HepG2 (cell line): ENCODE results near the gene CTSW. TPM values are rescaled to one million over a fixed set of nuclear protein-coding genes. Genes with fewer than 3 reads are reported as not detected.

Experiments used
- AKNA ChIP-seq: sonication (generic); formaldehyde crosslinking; IDR thresholded peaks from 2 replicates; pipeline ENCODE4 v1.4.0; 2020; ENCODE audit warnings: missing genetic modification reagents, borderline replicate concordance
- EHMT2 ChIP-seq: fragments of 200-600 bp; sonication (generic); IDR thresholded peaks from 2 replicates; pipeline ENCODE4 v1.7.0; 2017; ENCODE audit warnings: antibody characterized with exemption, low read depth, low read length, borderline replicate concordance
- FOXO1 ChIP-seq: sonication (generic); formaldehyde crosslinking; IDR thresholded peaks from 2 replicates; pipeline ENCODE4 v1.4.0; 2020; ENCODE audit warnings: missing genetic modification reagents
- FOXP1 ChIP-seq, 2 experiments: fragments of 450-650 bp in 1 of 2; IDR thresholded peaks; 2 replicates each; pipeline ENCODE4 v1.6.1; 2017 to 2018; ENCODE audit warnings: antibody characterized with exemption in 1 of 2
- HIVEP1 ChIP-seq: sonication (generic); formaldehyde crosslinking; IDR thresholded peaks from 2 replicates; pipeline ENCODE4 v1.4.0; 2020; ENCODE audit warnings: mild to moderate bottlenecking, missing genetic modification reagents
- KLF11 ChIP-seq: IDR thresholded peaks from 2 replicates; pipeline ENCODE4 v1.6.1; 2016; ENCODE audit warnings: missing compliant biosample characterization
- MBNL3 ChIP-seq: fragments of 250-450 bp; sonication (Bioruptor Pico); conservative IDR thresholded peaks from 2 replicates; pipeline ENCODE4 v1.8.0; 2022; ENCODE audit warnings: mild to moderate bottlenecking, inconsistent platforms
- NFKB2 ChIP-seq: sonication (generic); formaldehyde crosslinking; IDR thresholded peaks from 2 replicates; pipeline ENCODE4 v1.4.0; 2020; ENCODE audit warnings: missing genetic modification reagents, borderline replicate concordance
- NFKBIZ ChIP-seq: IDR thresholded peaks from 2 replicates; pipeline ENCODE4 v1.6.1; 2018; ENCODE audit warnings: missing genetic modification reagents, missing compliant biosample characterization
- PBX3 ChIP-seq: sonication (generic); formaldehyde crosslinking; IDR thresholded peaks from 2 replicates; pipeline ENCODE4 v1.8.1; 2023; ENCODE audit warnings: missing genetic modification reagents, inconsistent platforms, borderline replicate concordance
- PHB2 ChIP-seq: fragments of 450-650 bp; IDR thresholded peaks from 2 replicates; pipeline ENCODE4 v1.6.1; 2018; ENCODE audit not compliant: partially characterized antibody
- SIX1 ChIP-seq: sonication (generic); formaldehyde crosslinking; IDR thresholded peaks from 2 replicates; pipeline ENCODE4 v1.4.0; 2020; ENCODE audit warnings: missing genetic modification reagents, borderline replicate concordance
- SIX4 ChIP-seq: sonication (generic); formaldehyde crosslinking; IDR thresholded peaks from 2 replicates; pipeline ENCODE4 v1.4.0; 2020; ENCODE audit warnings: missing genetic modification reagents
- SP4 ChIP-seq: sonication (generic); formaldehyde crosslinking; IDR thresholded peaks from 2 replicates; pipeline ENCODE4 v1.8.1; 2023; ENCODE audit warnings: mild to moderate bottlenecking, missing genetic modification reagents
- TARDBP ChIP-seq: sonication (generic); formaldehyde crosslinking; IDR thresholded peaks from 2 replicates; pipeline ENCODE4 v1.8.0; 2022; ENCODE audit warnings: mild to moderate bottlenecking, missing genetic modification reagents
- U2AF1 ChIP-seq: fragments of 200-400 bp; formaldehyde crosslinking; optimal IDR thresholded peaks from 2 replicates; pipeline ENCODE3; 2017; ENCODE audit warnings: mild to moderate bottlenecking, low read depth, low read length
- UBTF ChIP-seq: sonication (generic); formaldehyde crosslinking; IDR thresholded peaks from 2 replicates; pipeline ENCODE4 v1.4.0; 2020; ENCODE audit warnings: mild to moderate bottlenecking, missing genetic modification reagents
- ZFY ChIP-seq: sonication (generic); formaldehyde crosslinking; IDR thresholded peaks from 2 replicates; pipeline ENCODE4 v1.4.0; 2020; ENCODE audit warnings: missing genetic modification reagents
- ZUFSP ChIP-seq: sonication (generic); formaldehyde crosslinking; IDR thresholded peaks from 2 replicates; pipeline ENCODE4 v1.9.0; 2021; ENCODE audit warnings: missing genetic modification reagents, mild to moderate bottlenecking, borderline replicate concordance
- polyA plus RNA-seq, 8 experiments: library from polyadenylated mRNA; depleted of rRNA in 3 of 8; stranded (reverse) in 7 of 8; unstranded in 1 of 8; fragments of >200 nt; fragmentation: Illumina TruSeq in 4 of 8; extraction: Trizol in 4 of 8; gene quantifications; 2 replicates each; pipeline versions ENCODE4 v1.2.1 to v1.2.3, GENCODE V29; 2011 to 2016; ENCODE audit warnings: low read depth in 4 of 8, missing spikeins in 1 of 8, mixed read lengths in 1 of 8; ENCODE audit not compliant: insufficient read depth in 1 of 8
- total RNA-seq, 5 experiments: library from RNA; depleted of rRNA; stranded (reverse); fragments of >200 nt; fragmentation: Illumina TruSeq; extraction: Trizol; gene quantifications; 2 replicates each; pipeline ENCODE4 v1.2.3, GENCODE V29; 2016; ENCODE audit warnings: low read depth in 1 of 5

The CTSW gene
- total and polyA plus RNA-seq, 2 of the 13 experiments (the other 11 are each of a cell fraction or from before 2014, with no cell fraction given): 0.09 TPM; not detected in 1

GRCh38 chr11:65888163-65888814 lies 8.7 kb downstream of the CTSW start, which contains the start of gene FIBP (continued):
- TF ChIP-seq ZUFSP (CRISPR knock-in tag) (no peak), HIVEP1 (CRISPR knock-in tag) (peak; percentile 55; the same call in 1 of the 2 replicates), SIX1 (CRISPR knock-in tag) (no peak), AKNA (no peak), FOXO1 (CRISPR knock-in tag) (0 out of 2 replicates have a peak, but pooled peaks have one; percentile 40), KLF11 (CRISPR knock-in tag) (no peak; the same call in 1 of the 2 replicates), NFKB2 (CRISPR knock-in tag) (peak; percentile 59; the same call in 1 of the 2 replicates), ZFY (CRISPR knock-in tag) (peak; percentile 66; the same call in 1 of the 2 replicates), MBNL3 (CRISPR knock-in tag) (no peak), PBX3 (CRISPR knock-in tag) (0 out of 2 replicates have a peak, but pooled peaks have one; percentile 25), UBTF (peak; percentile 83), NFKBIZ (no peak; the same call in 1 of the 2 replicates), SIX4 (CRISPR knock-in tag) (no peak; the same call in 1 of the 2 replicates), FOXP1 (IDR thresholded peaks at IDR 0.05) (no peak), FOXP1 (CRISPR knock-in tag; IDR thresholded peaks at IDR 0.05) (no peak), TARDBP (CRISPR knock-in tag) (peak; percentile 64; the same call in 1 of the 2 replicates), SP4 (CRISPR knock-in tag) (peak; percentile 76), EHMT2 (no peak), PHB2 (no peak), U2AF1 (no peak)
